Measurements from ENCODE around the gene PPP6R3. TPM values are rescaled to one million over a fixed set of nuclear protein-coding genes. Genes with fewer than 3 reads are reported as not detected.

The PPP6R3 gene
- total and polyA plus RNA-seq, 10 of the 15 experiments (the other 5 are each of a cell fraction or from before 2014, with no cell fraction given): 12.4 to 123 (median 74.1) TPM

GRCh38 chr11:68659158-68659921 lies 198.8 kb downstream of the PPP6R3 start:
- in situ Hi-C loops (cut with MboI) (no loop called here), intact Hi-C loops (cut with micrococcal nuclease; ENCODE audit: unreplicated experiment) (no loop called here)
- Histone ChIP-seq H3K27ac (ENCODE audit: control insufficient read depth, insufficient read depth) (no peak overlapping the region), H3K4me3 (no peak overlapping the region), H3K9ac (ENCODE audit: control insufficient read depth, insufficient read depth, low read length) (no peak overlapping the region), H3K4me2 (ENCODE audit: control insufficient read depth, insufficient read depth) (no peak overlapping the region), H3K79me2 (ENCODE audit: control insufficient read depth, insufficient read depth, low read length) (no peaks in the 10 kb centered on the region), H4K20me1 (ENCODE audit: control insufficient read depth, insufficient read depth) (no peaks in the 10 kb centered on the region), H3K9me3 (replicated peaks; ENCODE audit: control insufficient read depth, insufficient read depth, low read length) (no peaks in the 10 kb centered on the region; the same call in 2 of the 3 replicates), H3K36me3 (ENCODE audit: control insufficient read depth in 2 of 2, insufficient read depth in 2 of 2, low read length in 1 of 2) (no peaks in the 10 kb centered on the region), H3K4me1 (ENCODE audit: control insufficient read depth, insufficient read depth, low read length) (no peaks in the 10 kb centered on the region), H3K27me3 (replicated peaks in 1 of 2; ENCODE audit: control insufficient read depth in 2 of 2, insufficient read depth in 2 of 2, low read length in 1 of 2) (no peaks in the 10 kb centered on the region; a peak in 2 of 4 replicates), H2AFZ (ENCODE audit: control insufficient read depth, low read depth, low read length) (no peak overlapping the region)
- no TSS peak for BruUV-seq (replicated peaks)
- TF ChIP-seq, protein P1, sequence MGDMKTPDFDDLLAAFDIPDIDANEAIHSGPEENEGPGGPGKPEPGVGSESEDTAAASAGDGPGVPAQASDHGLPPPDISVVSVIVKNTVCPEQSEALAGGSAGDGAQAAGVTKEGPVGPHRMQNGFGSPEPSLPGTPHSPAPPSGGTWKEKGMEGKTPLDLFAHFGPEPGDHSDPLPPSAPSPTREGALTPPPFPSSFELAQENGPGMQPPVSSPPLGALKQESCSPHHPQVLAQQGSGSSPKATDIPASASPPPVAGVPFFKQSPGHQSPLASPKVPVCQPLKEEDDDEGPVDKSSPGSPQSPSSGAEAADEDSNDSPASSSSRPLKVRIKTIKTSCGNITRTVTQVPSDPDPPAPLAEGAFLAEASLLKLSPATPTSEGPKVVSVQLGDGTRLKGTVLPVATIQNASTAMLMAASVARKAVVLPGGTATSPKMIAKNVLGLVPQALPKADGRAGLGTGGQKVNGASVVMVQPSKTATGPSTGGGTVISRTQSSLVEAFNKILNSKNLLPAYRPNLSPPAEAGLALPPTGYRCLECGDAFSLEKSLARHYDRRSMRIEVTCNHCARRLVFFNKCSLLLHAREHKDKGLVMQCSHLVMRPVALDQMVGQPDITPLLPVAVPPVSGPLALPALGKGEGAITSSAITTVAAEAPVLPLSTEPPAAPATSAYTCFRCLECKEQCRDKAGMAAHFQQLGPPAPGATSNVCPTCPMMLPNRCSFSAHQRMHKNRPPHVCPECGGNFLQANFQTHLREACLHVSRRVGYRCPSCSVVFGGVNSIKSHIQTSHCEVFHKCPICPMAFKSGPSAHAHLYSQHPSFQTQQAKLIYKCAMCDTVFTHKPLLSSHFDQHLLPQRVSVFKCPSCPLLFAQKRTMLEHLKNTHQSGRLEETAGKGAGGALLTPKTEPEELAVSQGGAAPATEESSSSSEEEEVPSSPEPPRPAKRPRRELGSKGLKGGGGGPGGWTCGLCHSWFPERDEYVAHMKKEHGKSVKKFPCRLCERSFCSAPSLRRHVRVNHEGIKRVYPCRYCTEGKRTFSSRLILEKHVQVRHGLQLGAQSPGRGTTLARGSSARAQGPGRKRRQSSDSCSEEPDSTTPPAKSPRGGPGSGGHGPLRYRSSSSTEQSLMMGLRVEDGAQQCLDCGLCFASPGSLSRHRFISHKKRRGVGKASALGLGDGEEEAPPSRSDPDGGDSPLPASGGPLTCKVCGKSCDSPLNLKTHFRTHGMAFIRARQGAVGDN (IDR thresholded peaks at IDR 0.05): no peak
- TF ChIP-seq FOXK2 (IDR thresholded peaks at IDR 0.05): no peak
- no peak for TF ChIP-seq HSF1 (IDR thresholded peaks at IDR 0.05; ENCODE audit: low read depth, low read length)
- no peak for TF ChIP-seq DPF2 (IDR thresholded peaks at IDR 0.05)
- TF ChIP-seq BHLHE40 (IDR thresholded peaks at IDR 0.05; ENCODE audit: borderline replicate concordance in 1 of 2, low read depth in 2 of 2, low read length in 1 of 2): no peak
- no peak for TF ChIP-seq FOS (IDR thresholded peaks at IDR 0.05; ENCODE audit: borderline replicate concordance, extremely low read depth, insufficient read length)
- TF ChIP-seq TCF7 (IDR thresholded peaks at IDR 0.05; ENCODE audit: borderline replicate concordance): no peak
- TF ChIP-seq TAF1 (IDR thresholded peaks at IDR 0.05; ENCODE audit: borderline replicate concordance, low read depth, low read length): no peak
- no peak for TF ChIP-seq E2F4 (IDR thresholded peaks at IDR 0.05; ENCODE audit: low read depth, low read length)
- TF ChIP-seq BRCA1 (IDR thresholded peaks at IDR 0.05; ENCODE audit: low read depth, low read length): no peak
- DNase-seq (ENCODE audit: low read depth, low spot score) (no peak), ATAC-seq (no peak), FAIRE-seq (no peak)
- 70% methylated on average over 22 of the region's 22 CpGs for WGBS (ENCODE audit: insufficient coverage, insufficient replicate concordance, low lambda C conversion rate, missing lambda C conversion rate)
- ChIA-PET CTCF (no interaction called here), RAD21 (ENCODE audit: unreplicated experiment) (no interaction called here), SMC1A (ENCODE audit: uncharacterized antibody, unreplicated experiment) (no interaction called here), POLR2A (no interaction called here)
